Endothelial cell of umbilical vein (primary cell): ENCODE results near the gene NPNT. TPM values are rescaled to one million over a fixed set of nuclear protein-coding genes. Genes with fewer than 3 reads are reported as not detected.

Source experiments
- BruUV-seq: library from RNA; stranded (reverse); fragments of 400-500 nt; replicated peaks from 2 replicates; lab custom pipeline; 2021; lab: Mats Ljungman, UMichigan
- CTCF ChIA-PET: fragments of 300-600, 350-600 bp; sonication (Branson Sonifier 250); formaldehyde crosslinking; loops from one replicate; lab custom pipeline; 2021; ENCODE audit warnings: antibody characterized with exemption, inconsistent platforms; lab: Charles Lee
- POLR2A ChIA-PET: fragments of 300-600, 350-600 bp; sonication (Branson Sonifier 250); formaldehyde crosslinking; loops from one replicate; lab custom pipeline; 2021; ENCODE audit warnings: antibody characterized with exemption, inconsistent platforms; lab: Charles Lee
- DNase-seq: peaks from one replicate; pipeline ENCODE4 v3.0.0-alpha.2; 2011; ENCODE audit warnings: low read depth, low spot score
- FAIRE-seq: peaks from 2 replicates; lab custom pipeline; 2011; peaks lifted over from hg19 to GRCh38; lab: Jason Lieb, UNC
- H2AFZ ChIP-seq: 2 replicates; pipeline ENCODE4 v1.6.0; 2012; ENCODE audit warnings: low read depth, low read length, control low read depth, inconsistent platforms
- H3K27ac ChIP-seq: 2 replicates; pipeline ENCODE4 v1.5.1; 2011; ENCODE audit warnings: low read depth, mild to moderate bottlenecking, control low read depth, low read length, moderate library complexity; ENCODE audit not compliant: insufficient read depth
- H3K27me3 ChIP-seq, 2 experiments: 2 replicates each; pipeline versions ENCODE4 v1.6.0 to v1.6.1; 2011; ENCODE audit warnings: low read length in 2 of 2, mixed read lengths in 1 of 2; ENCODE audit not compliant: control insufficient read depth in 2 of 2, insufficient read depth in 2 of 2
- H3K36me3 ChIP-seq, 2 experiments: 2 replicates in 1 of 2; 3 replicates in 1 of 2; pipeline ENCODE4 v1.5.1; 2011; ENCODE audit warnings: low read length in 2 of 2, mild to moderate bottlenecking in 1 of 2, moderate library complexity in 1 of 2; ENCODE audit not compliant: control insufficient read depth in 2 of 2, insufficient read depth in 2 of 2; ENCODE audit errors: extremely low read depth in 1 of 2
- H3K4me1 ChIP-seq: 3 replicates; pipeline ENCODE4 v1.5.1; 2011; ENCODE audit warnings: mild to moderate bottlenecking, low read length; ENCODE audit not compliant: control insufficient read depth, insufficient read depth; ENCODE audit errors: extremely low read depth
- H3K4me2 ChIP-seq: 2 replicates; pipeline ENCODE4 v1.6.1; 2011; ENCODE audit warnings: low read length, control low read depth, mixed read lengths; ENCODE audit not compliant: insufficient read depth
- H3K4me3 ChIP-seq, 3 experiments: fragments of 200-600 bp in 1 of 3; sonication (generic), shearing (Covaris generic) in 1 of 3; replicated peaks in 1 of 3; 2 replicates each; pipeline ENCODE4 v1.5.1; 2011 to 2016; ENCODE audit warnings: control low read depth in 3 of 3, low read length in 3 of 3, mild to moderate bottlenecking in 2 of 3, inconsistent platforms in 1 of 3, low read depth in 1 of 3, moderate library complexity in 1 of 3; ENCODE audit not compliant: insufficient read depth in 1 of 3
- H3K79me2 ChIP-seq: 2 replicates; pipeline ENCODE4 v1.6.0; 2012; ENCODE audit warnings: low read length, inconsistent platforms; ENCODE audit not compliant: control insufficient read depth, insufficient read depth
- H3K9ac ChIP-seq: replicated peaks from 2 replicates; pipeline ENCODE3; 2011; ENCODE audit warnings: low read length, control low read depth; ENCODE audit not compliant: insufficient read depth; ENCODE audit errors: extremely low read depth
- H3K9me1 ChIP-seq: replicated peaks from 3 replicates; pipeline ENCODE4 v1.6.0; 2011; ENCODE audit warnings: mild to moderate bottlenecking, low read length; ENCODE audit not compliant: control insufficient read depth, insufficient read depth; ENCODE audit errors: extremely low read depth
- H3K9me3 ChIP-seq: replicated peaks from 2 replicates; pipeline ENCODE4 v1.5.1; 2012; ENCODE audit warnings: low read length, inconsistent platforms; ENCODE audit not compliant: control insufficient read depth, insufficient read depth
- H4K20me1 ChIP-seq: replicated peaks from 2 replicates; pipeline ENCODE3; 2011; ENCODE audit warnings: mild to moderate bottlenecking, low read length; ENCODE audit not compliant: control insufficient read depth, insufficient read depth; ENCODE audit errors: extremely low read depth
- FOS ChIP-seq: IDR thresholded peaks from 2 replicates; pipeline ENCODE4 v1.6.1; 2011; ENCODE audit warnings: mild to moderate bottlenecking, low read length, moderate library complexity, borderline replicate concordance; ENCODE audit not compliant: insufficient read depth
- GATA2 ChIP-seq: IDR thresholded peaks from 2 replicates; pipeline ENCODE4 v1.7.0; 2011; ENCODE audit warnings: low read depth, mild to moderate bottlenecking, moderate library complexity, mixed read lengths, low read length; ENCODE audit not compliant: insufficient read length, insufficient read depth
- JUN ChIP-seq: IDR thresholded peaks from 2 replicates; pipeline ENCODE4 v1.6.1; 2011; ENCODE audit warnings: borderline replicate concordance, low read depth; ENCODE audit not compliant: insufficient read length, insufficient read depth
- MAX ChIP-seq: IDR thresholded peaks from 2 replicates; pipeline ENCODE4 v1.6.1; 2011; ENCODE audit not compliant: insufficient read depth, insufficient read length
- MYC ChIP-seq: IDR thresholded peaks from one replicate; pipeline ENCODE4 v1.6.1; 2011; ENCODE audit warnings: mild to moderate bottlenecking, low read depth, low read length
- POLR2AphosphoS5 ChIP-seq: IDR thresholded peaks from 2 replicates; pipeline ENCODE4 v1.6.1; 2012; ENCODE audit warnings: low read depth, mild to moderate bottlenecking, control low read depth, low read length, moderate library complexity; ENCODE audit not compliant: insufficient read depth
- dilution Hi-C: fragments of 300-500 bp; cut with MboI; formaldehyde crosslinking; loops from one replicate; pipeline ENCODE4 v1.15.0; 2019; ENCODE audit warnings: low sequenced_read_pairs; ENCODE audit not compliant: extremely low pct_ligation_motif_present
- intact Hi-C: fragments of 100-400 bp; cut with micrococcal nuclease; formaldehyde crosslinking; loops from one replicate; pipeline ENCODE4 v1.10.0; 2022
- polyA plus RNA-seq, 4 experiments: library from polyadenylated mRNA; depleted of rRNA in 3 of 4; stranded (reverse) in 3 of 4; unstranded in 1 of 4; fragments of >200 nt; gene quantifications; 2 replicates each; pipeline versions ENCODE4 v1.2.1 to v1.2.3, GENCODE V29; 2011 to 2012; ENCODE audit warnings: missing spikeins in 1 of 4
- total RNA-seq: library from RNA; stranded (reverse); gene quantifications from 2 replicates; pipeline ENCODE4 v1.2.3, GENCODE V29; 2021
- TF ChIP-seq, protein P1 (sequence below), 2 donors: IDR thresholded peaks; 1 replicate in 1 of 2; 2 replicates in 1 of 2; pipeline ENCODE4 v1.5.1; 2011; ENCODE audit warnings: low read length in 2 of 2, mild to moderate bottlenecking in 2 of 2, moderate library complexity in 2 of 2, control low read depth in 1 of 2, inconsistent platforms in 1 of 2, low read depth in 1 of 2; ENCODE audit not compliant: insufficient read depth in 1 of 2; ENCODE audit errors: extremely low read depth in 1 of 2

The NPNT gene
- total and polyA plus RNA-seq, 2 donors (not counting 3 experiments of a cell fraction or from before 2014, with no cell fraction given): not detected

GRCh38 chr4:105859233-105859632 lies 36.0 kb upstream of the NPNT start:
- H3K9me1 ChIP-seq: no peaks in the 10 kb centered on the region
- no peak overlapping the region for H3K27ac ChIP-seq
- no peaks in the 10 kb centered on the region for H4K20me1 ChIP-seq
- ChIA-PET POLR2A (no interaction called here), CTCF (no interaction called here)
- H3K4me3 ChIP-seq: no peak overlapping the region
- DNase-seq (peak; percentile 59), FAIRE-seq (no peak)
- H3K79me2 ChIP-seq: no peaks in the 10 kb centered on the region
- no peaks in the 10 kb centered on the region for H3K36me3 ChIP-seq
- dilution Hi-C loops: no loop called here
- BruUV-seq: no TSS peak
- intact Hi-C loops: no loop called here
- peaks cover 3% of the 10 kb centered on the region for H3K4me1 ChIP-seq
- H3K9ac ChIP-seq: no peak overlapping the region
- no peak overlapping the region for H3K4me2 ChIP-seq
- no peaks in the 10 kb centered on the region for H3K9me3 ChIP-seq
- H3K27me3 ChIP-seq: no peaks in the 10 kb centered on the region
- no peak overlapping the region for H2AFZ ChIP-seq
- TF ChIP-seq MAX (no peak), MYC (no peak), FOS (peak; percentile 75), POLR2AphosphoS5 (no peak), JUN (peak; percentile 57), GATA2 (no peak)
- TF ChIP-seq, protein P1, sequence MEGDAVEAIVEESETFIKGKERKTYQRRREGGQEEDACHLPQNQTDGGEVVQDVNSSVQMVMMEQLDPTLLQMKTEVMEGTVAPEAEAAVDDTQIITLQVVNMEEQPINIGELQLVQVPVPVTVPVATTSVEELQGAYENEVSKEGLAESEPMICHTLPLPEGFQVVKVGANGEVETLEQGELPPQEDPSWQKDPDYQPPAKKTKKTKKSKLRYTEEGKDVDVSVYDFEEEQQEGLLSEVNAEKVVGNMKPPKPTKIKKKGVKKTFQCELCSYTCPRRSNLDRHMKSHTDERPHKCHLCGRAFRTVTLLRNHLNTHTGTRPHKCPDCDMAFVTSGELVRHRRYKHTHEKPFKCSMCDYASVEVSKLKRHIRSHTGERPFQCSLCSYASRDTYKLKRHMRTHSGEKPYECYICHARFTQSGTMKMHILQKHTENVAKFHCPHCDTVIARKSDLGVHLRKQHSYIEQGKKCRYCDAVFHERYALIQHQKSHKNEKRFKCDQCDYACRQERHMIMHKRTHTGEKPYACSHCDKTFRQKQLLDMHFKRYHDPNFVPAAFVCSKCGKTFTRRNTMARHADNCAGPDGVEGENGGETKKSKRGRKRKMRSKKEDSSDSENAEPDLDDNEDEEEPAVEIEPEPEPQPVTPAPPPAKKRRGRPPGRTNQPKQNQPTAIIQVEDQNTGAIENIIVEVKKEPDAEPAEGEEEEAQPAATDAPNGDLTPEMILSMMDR (IDR thresholded peaks at IDR 0.05; ENCODE audit: extremely low read depth in 1 of 2, insufficient read depth in 1 of 2, low read depth in 1 of 2, low read length in 2 of 2): no peak
